ENCODE measurements around the gene AVPR2. TPM values are rescaled to one million over a fixed set of nuclear protein-coding genes. Genes with fewer than 3 reads are reported as not detected.
A peak's percentile ranks its signal among the peaks of the same experiment; 100 is the strongest.

The AVPR2 gene
- total and polyA plus RNA-seq, 9 of the 15 experiments (the other 6 are each of a cell fraction or from before 2014, with no cell fraction given) = not detected

DNA sequence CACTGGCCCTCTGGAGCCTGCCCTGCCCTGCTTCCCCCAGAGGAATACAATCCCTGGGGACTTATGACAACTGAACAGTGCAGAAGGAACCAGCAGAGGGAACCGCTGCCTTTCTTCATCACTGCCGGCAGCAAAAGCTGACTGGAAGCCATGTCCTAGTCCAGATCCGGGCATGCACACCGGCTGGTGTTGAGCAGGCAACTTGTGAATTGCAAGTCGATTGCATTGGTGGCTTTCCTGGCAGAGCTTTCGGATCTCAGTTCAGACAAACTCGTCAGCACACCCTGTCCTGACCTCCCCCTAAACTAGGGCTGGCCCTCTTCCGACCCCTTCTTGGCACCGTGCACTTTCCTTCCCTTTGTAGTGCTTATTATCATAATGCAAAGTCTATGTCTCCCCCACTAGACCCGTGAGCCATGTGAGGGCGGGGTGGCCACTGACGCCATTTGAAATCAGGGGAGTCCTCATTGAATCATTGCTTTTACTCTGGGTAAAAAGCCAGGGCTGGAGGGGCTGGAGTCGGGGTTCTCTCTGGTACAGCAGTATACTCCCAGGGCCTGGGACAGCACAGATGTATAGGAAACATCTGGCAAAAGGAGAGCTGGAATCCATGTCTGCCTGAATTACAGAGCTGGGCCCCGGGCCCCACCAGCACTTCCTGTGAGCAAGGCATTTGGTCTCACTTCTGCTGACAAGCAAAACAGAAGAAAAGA, 19.8 kb downstream of the AVPR2 start:
- Histone ChIP-seq H3K4me3 (no peak overlapping the region; the same call in 1 of the 2 replicates), H3K9me3 (replicated peaks; ENCODE audit: control insufficient read depth, insufficient read depth, low read depth, low read length) (no peaks in the 10 kb centered on the region), H3K9ac (ENCODE audit: insufficient read depth in 1 of 2, low read depth in 2 of 2, low read length in 2 of 2) (peak overlapping the region; percentile 93 to 96), H3K27ac (ENCODE audit: extremely low read depth, low read depth, low read length) (peak overlapping the region; percentile 98; the same call in 2 of the 3 replicates), H4K20me1 (replicated peaks; ENCODE audit: control insufficient read depth, insufficient read depth, low read length) (no peaks in the 10 kb centered on the region), H3K79me2 (ENCODE audit: control insufficient read depth, insufficient read depth, low read length) (peaks cover 47% of the 10 kb centered on the region), H3K4me1 (replicated peaks in 1 of 2; ENCODE audit: control insufficient read depth in 2 of 2, insufficient read depth in 2 of 2, low read length in 2 of 2) (peaks cover 22 to 58% of the 10 kb centered on the region in 2 experiments; a peak in 4 of 5 replicates), H3K36me3 (ENCODE audit: control insufficient read depth, insufficient read depth, low read length) (peaks cover 17% of the 10 kb centered on the region; the same call in 2 of the 3 replicates), H3K9me1 (ENCODE audit: control insufficient read depth, insufficient read depth, low read length) (no peaks in the 10 kb centered on the region), H3K4me2 (ENCODE audit: insufficient read depth, low read length) (peak overlapping the region; percentile 97), H2AFZ (ENCODE audit: low read depth, low read length) (peak overlapping the region; percentile 54; the same call in 1 of the 2 replicates), H3K27me3 (ENCODE audit: control insufficient read depth in 2 of 2, insufficient read depth in 2 of 2, low read length in 2 of 2) (no peaks in the 10 kb centered on the region)
- DNase-seq (ENCODE audit: extremely low read depth in 1 of 4, low spot score in 3 of 4) (peak in 2 of 4 experiments; percentile 41 to 72), ATAC-seq (peak; percentile 6; the same call in 2 of the 3 replicates), FAIRE-seq (peak; percentile 55)
- intact Hi-C loops (cut with micrococcal nuclease) = loop anchor here (1.0 kb wide), 1 partner anchor 23 kb away; no protein-coding TSS in a partner anchor
- in situ Hi-C loops (cut with MboI) = no loop called here
- CTCF ChIA-PET (ENCODE audit: low intra/inter-chr PET ratio) = interaction anchor here (1.3 kb wide), 1 partner anchor 23 kb away, joined by 3 read pairs; no protein-coding TSS in a partner anchor
- WGBS (ENCODE audit: insufficient coverage, low coverage, missing lambda C conversion rate) = 13% methylated on average over 13 of the region's 14 CpGs
- POLR2A ChIA-PET = interaction anchor here (0.5 to 2.1 kb wide), 9 partner anchors 11 to 130 kb away, joined by 3 to 7 read pairs (median 4); partner anchors contain the start of genes IDH3G, RENBP and SSR4
- no TSS peak for BruUV-seq (replicated peaks)
- peak; percentile 64; the same call in 1 of the 2 replicates for TF ChIP-seq CEBPG (CRISPR knock-in tag; IDR thresholded peaks at IDR 0.05)
- TF ChIP-seq CEBPG (tag; conservative IDR thresholded peaks at IDR 0.05 in 1 of 2, IDR thresholded peaks at IDR 0.05 in 1 of 2) = no peak
- no peak for TF ChIP-seq CXXC5 (CRISPR knock-in tag; IDR thresholded peaks at IDR 0.05)
- TF ChIP-seq, protein P1, sequence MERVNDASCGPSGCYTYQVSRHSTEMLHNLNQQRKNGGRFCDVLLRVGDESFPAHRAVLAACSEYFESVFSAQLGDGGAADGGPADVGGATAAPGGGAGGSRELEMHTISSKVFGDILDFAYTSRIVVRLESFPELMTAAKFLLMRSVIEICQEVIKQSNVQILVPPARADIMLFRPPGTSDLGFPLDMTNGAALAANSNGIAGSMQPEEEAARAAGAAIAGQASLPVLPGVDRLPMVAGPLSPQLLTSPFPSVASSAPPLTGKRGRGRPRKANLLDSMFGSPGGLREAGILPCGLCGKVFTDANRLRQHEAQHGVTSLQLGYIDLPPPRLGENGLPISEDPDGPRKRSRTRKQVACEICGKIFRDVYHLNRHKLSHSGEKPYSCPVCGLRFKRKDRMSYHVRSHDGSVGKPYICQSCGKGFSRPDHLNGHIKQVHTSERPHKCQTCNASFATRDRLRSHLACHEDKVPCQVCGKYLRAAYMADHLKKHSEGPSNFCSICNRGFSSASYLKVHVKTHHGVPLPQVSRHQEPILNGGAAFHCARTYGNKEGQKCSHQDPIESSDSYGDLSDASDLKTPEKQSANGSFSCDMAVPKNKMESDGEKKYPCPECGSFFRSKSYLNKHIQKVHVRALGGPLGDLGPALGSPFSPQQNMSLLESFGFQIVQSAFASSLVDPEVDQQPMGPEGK (CRISPR knock-in tag; IDR thresholded peaks at IDR 0.05; ENCODE audit: borderline replicate concordance) = no peak
- peak; percentile 32 to 66; a peak in 3 of 4 replicates for TF ChIP-seq RAD21 (CRISPR knock-in tag; conservative IDR thresholded peaks at IDR 0.05 in 1 of 2, IDR thresholded peaks at IDR 0.05 in 1 of 2)
- TF ChIP-seq, protein P2, sequence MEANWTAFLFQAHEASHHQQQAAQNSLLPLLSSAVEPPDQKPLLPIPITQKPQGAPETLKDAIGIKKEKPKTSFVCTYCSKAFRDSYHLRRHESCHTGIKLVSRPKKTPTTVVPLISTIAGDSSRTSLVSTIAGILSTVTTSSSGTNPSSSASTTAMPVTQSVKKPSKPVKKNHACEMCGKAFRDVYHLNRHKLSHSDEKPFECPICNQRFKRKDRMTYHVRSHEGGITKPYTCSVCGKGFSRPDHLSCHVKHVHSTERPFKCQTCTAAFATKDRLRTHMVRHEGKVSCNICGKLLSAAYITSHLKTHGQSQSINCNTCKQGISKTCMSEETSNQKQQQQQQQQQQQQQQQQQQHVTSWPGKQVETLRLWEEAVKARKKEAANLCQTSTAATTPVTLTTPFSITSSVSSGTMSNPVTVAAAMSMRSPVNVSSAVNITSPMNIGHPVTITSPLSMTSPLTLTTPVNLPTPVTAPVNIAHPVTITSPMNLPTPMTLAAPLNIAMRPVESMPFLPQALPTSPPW (CRISPR knock-in tag; IDR thresholded peaks at IDR 0.05) = no peak
- TF ChIP-seq ZNF324 (CRISPR knock-in tag; IDR thresholded peaks at IDR 0.05) = no peak
- TF ChIP-seq RFX5 (IDR thresholded peaks at IDR 0.05; ENCODE audit: low read depth, low read length) = no peak
- TF ChIP-seq TCF7L2 (IDR thresholded peaks at IDR 0.05; ENCODE audit: low read depth, low read length) = no peak
- no peak for TF ChIP-seq ZNF764 (CRISPR knock-in tag; IDR thresholded peaks at IDR 0.05; ENCODE audit: low read depth)
- TF ChIP-seq HEY1 (CRISPR knock-in tag; IDR thresholded peaks at IDR 0.05; ENCODE audit: borderline replicate concordance) = no peak
- TF ChIP-seq, protein P3, sequence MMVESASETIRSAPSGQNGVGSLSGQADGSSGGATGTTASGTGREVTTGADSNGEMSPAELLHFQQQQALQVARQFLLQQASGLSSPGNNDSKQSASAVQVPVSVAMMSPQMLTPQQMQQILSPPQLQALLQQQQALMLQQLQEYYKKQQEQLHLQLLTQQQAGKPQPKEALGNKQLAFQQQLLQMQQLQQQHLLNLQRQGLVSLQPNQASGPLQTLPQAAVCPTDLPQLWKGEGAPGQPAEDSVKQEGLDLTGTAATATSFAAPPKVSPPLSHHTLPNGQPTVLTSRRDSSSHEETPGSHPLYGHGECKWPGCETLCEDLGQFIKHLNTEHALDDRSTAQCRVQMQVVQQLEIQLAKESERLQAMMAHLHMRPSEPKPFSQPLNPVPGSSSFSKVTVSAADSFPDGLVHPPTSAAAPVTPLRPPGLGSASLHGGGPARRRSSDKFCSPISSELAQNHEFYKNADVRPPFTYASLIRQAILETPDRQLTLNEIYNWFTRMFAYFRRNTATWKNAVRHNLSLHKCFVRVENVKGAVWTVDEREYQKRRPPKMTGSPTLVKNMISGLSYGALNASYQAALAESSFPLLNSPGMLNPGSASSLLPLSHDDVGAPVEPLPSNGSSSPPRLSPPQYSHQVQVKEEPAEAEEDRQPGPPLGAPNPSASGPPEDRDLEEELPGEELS (CRISPR knock-in tag; IDR thresholded peaks at IDR 0.05; ENCODE audit: borderline replicate concordance) = no peak
- no peak for TF ChIP-seq PHF8 (IDR thresholded peaks at IDR 0.05; ENCODE audit: borderline replicate concordance, low read length)
- TF ChIP-seq POLR3G (IDR thresholded peaks at IDR 0.05; ENCODE audit: extremely low read depth, insufficient read length, insufficient replicate concordance) = no peak

Measured in K562 (cell line).